ENCODE data around the gene CSTPP1. TPM values are rescaled to one million over a fixed set of nuclear protein-coding genes. Genes with fewer than 3 reads are reported as not detected.

CSTPP1 gene
- total and polyA plus RNA-seq, 2 of the 8 experiments (the other 6 are each of a cell fraction or from before 2014, with no cell fraction given), result 24.2 to 28.7 TPM

- no peak for TF ChIP-seq ATF3 (IDR thresholded peaks at IDR 0.05; ENCODE audit: insufficient read depth, low read depth, low read length)
- no peak for TF ChIP-seq JUND (IDR thresholded peaks at IDR 0.05; ENCODE audit: low read length)
These were observed 46.4 kb downstream of the CSTPP1 start (continued) for GRCh38 chr11:46982797-46983452.
